ENCODE results near the gene REPS1.
"Not testable (repeated sequence)": the region's sequence is repeated elsewhere in the genome, so short reads cannot be mapped to it uniquely, and the experiment has no call there.

REPS1 gene

GRCh38 chr6:138987643-138988468, at the start of gene REPS1:
REPS1 (minus strand) TSS chr6:138988253; CDS start chr6:138987682, 571 bp downstream.
- peak; percentile 76 for DNase-seq (ENCODE audit: low read depth)

GRCh38 chr6:139037490-139037889, 49.4 kb upstream of the REPS1 start:
- DNase-seq (ENCODE audit: low read depth), result peak; percentile 64

- no peak for DNase-seq (ENCODE audit: low read depth)
Observed at GRCh38 chr6:139030228-139030963, 42.3 kb upstream of the REPS1 start.

GRCh38 chr6:139029470-139030227, 41.6 kb upstream of the REPS1 start:
- peak; percentile 68 for DNase-seq (ENCODE audit: low read depth)

GRCh38 chr6:139028658-139029469, 40.8 kb upstream of the REPS1 start, which contains the start of gene ABRACL:
ABRACL (plus strand) TSS chr6:139028745; CDS start chr6:139034161, 5,416 bp downstream.
- peak; percentile 60 for DNase-seq (ENCODE audit: low read depth)

- no peak for DNase-seq (ENCODE audit: low read depth)
Observed at GRCh38 chr6:139028215-139028657, 40.2 kb upstream of the REPS1 start.

GRCh38 chr6:139027620-139028182, 39.6 kb upstream of the REPS1 start:
- peak; percentile 14 for DNase-seq (ENCODE audit: low read depth)

- DNase-seq (ENCODE audit: low read depth), result not testable (repeated sequence)
Observed at GRCh38 chr6:139025416-139025815, 37.4 kb upstream of the REPS1 start.

- DNase-seq (ENCODE audit: low read depth), result no peak
Observed at GRCh38 chr6:139020689-139021088, 32.6 kb upstream of the REPS1 start.

GRCh38 chr6:139019722-139020121, 31.7 kb upstream of the REPS1 start:
- DNase-seq (ENCODE audit: low read depth), result peak; percentile 59

- no peak for DNase-seq (ENCODE audit: low read depth)
Observed at GRCh38 chr6:139017227-139017626, 29.2 kb upstream of the REPS1 start.

GRCh38 chr6:139016337-139017213, 28.5 kb upstream of the REPS1 start:
- no peak for DNase-seq (ENCODE audit: low read depth)

- no peak for DNase-seq (ENCODE audit: low read depth)
Observed at GRCh38 chr6:139014945-139015344, 26.9 kb upstream of the REPS1 start.

- no peak for DNase-seq (ENCODE audit: low read depth)
Observed at GRCh38 chr6:139013185-139013800, 25.2 kb upstream of the REPS1 start.

- no peak for DNase-seq (ENCODE audit: low read depth)
Observed at GRCh38 chr6:139011980-139012379, 23.9 kb upstream of the REPS1 start.

- no peak for DNase-seq (ENCODE audit: low read depth)
Observed at GRCh38 chr6:139010674-139011073, 22.6 kb upstream of the REPS1 start.

GRCh38 chr6:139008117-139008516, 20.1 kb upstream of the REPS1 start:
- DNase-seq (ENCODE audit: low read depth), result no peak

- no peak for DNase-seq (ENCODE audit: low read depth)
Observed at GRCh38 chr6:139007428-139007827, 19.4 kb upstream of the REPS1 start.

GRCh38 chr6:139006477-139006876, 18.4 kb upstream of the REPS1 start:
- DNase-seq (ENCODE audit: low read depth), result no peak

GRCh38 chr6:139003751-139004150, 15.7 kb upstream of the REPS1 start:
- DNase-seq (ENCODE audit: low read depth), result no peak

Measured in amniotic epithelial cell (primary cell).